SK-N-MC (cell line): ENCODE results near the gene SV2C.

Experiments used
- EZH2 ChIP-seq: fragments of 200-600 bp; sonication (generic); IDR thresholded peaks from one replicate; pipeline ENCODE4 v1.6.1; 2017; ENCODE audit warnings: antibody characterized with exemption
- POLR2AphosphoS5 ChIP-seq: IDR thresholded peaks from 2 replicates; pipeline ENCODE4 v1.6.1; 2012; ENCODE audit warnings: mild to moderate bottlenecking, low read depth, low read length, borderline replicate concordance

DNA sequence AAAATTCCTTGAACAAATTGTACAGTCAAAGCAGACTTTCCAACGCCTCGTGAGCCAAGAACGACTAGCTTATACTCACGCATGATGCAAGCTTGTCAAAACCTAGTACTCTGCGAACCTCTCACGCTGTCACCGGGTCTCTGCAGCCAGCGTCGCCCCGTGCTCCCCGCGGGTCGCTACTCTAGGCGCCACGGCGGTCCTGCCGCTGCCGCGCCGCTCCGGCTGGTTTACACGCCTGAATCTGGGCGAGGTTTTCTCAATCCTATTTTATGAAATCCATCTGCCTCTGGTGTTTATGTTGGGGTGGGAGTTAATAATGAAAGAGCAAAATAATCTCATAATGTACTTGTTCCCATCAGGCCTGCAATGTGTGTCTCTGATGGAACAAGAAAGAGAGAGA is 90.9 kb downstream of the SV2C start:
- TF ChIP-seq EZH2 (no peak), POLR2AphosphoS5 (no peak)
